ENCODE results near the gene ST3GAL4. TPM values are rescaled to one million over a fixed set of nuclear protein-coding genes. Genes with fewer than 3 reads are reported as not detected.

ST3GAL4 gene
- total and polyA plus RNA-seq, 10 of the 15 experiments (the other 5 are each of a cell fraction or from before 2014, with no cell fraction given): 3.8 to 8.1 (median 6.5) TPM; not detected in 2

GRCh38 chr11:126438272-126438671 is 82.8 kb downstream of the ST3GAL4 start:
- no peak overlapping the region for H3K27ac ChIP-seq (ENCODE audit: control insufficient read depth, insufficient read depth)
- no peak overlapping the region for H3K4me3 ChIP-seq
- DNase-seq (ENCODE audit: low read depth, low spot score) (no peak), ATAC-seq (no peak), FAIRE-seq (no peak)
- no peaks in the 10 kb centered on the region; the same call in 1 of the 2 replicates for H4K20me1 ChIP-seq (ENCODE audit: control insufficient read depth, insufficient read depth)
- no peaks in the 10 kb centered on the region for H3K36me3 ChIP-seq (ENCODE audit: control insufficient read depth in 2 of 2, insufficient read depth in 2 of 2, low read length in 1 of 2)
- in situ Hi-C loops (cut with MboI) (no loop called here), intact Hi-C loops (cut with micrococcal nuclease; ENCODE audit: unreplicated experiment) (no loop called here)
- no peak overlapping the region for H3K9ac ChIP-seq (ENCODE audit: control insufficient read depth, insufficient read depth, low read length)
- H3K79me2 ChIP-seq (ENCODE audit: control insufficient read depth, insufficient read depth, low read length): no peaks in the 10 kb centered on the region
- BruUV-seq (replicated peaks): no TSS peak
- 43% methylated on average over 9 of the region's 9 CpGs for WGBS (ENCODE audit: insufficient coverage, insufficient replicate concordance, low lambda C conversion rate, missing lambda C conversion rate)
- RAD21 ChIA-PET (ENCODE audit: unreplicated experiment): interaction anchor here (0.7 kb wide), 1 partner anchor 128 kb away, joined by 3 read pairs; no protein-coding TSS in a partner anchor
- H2AFZ ChIP-seq (ENCODE audit: control insufficient read depth, low read depth, low read length): no peak overlapping the region
- CTCF ChIA-PET: interaction anchor here (1.3 to 6.5 kb wide), 3 partner anchors 11 to 127 kb away, joined by 3 to 125 read pairs (median 35); no protein-coding TSS in a partner anchor
- H3K4me1 ChIP-seq (ENCODE audit: control insufficient read depth, insufficient read depth, low read length): no peaks in the 10 kb centered on the region
- H3K9me3 ChIP-seq (replicated peaks; ENCODE audit: control insufficient read depth, insufficient read depth, low read length): no peaks in the 10 kb centered on the region
- SMC1A ChIA-PET (ENCODE audit: uncharacterized antibody, unreplicated experiment): interaction anchor here (7.9 kb wide), 1 partner anchor 44 kb away, joined by 79 read pairs; no protein-coding TSS in a partner anchor
- H3K27me3 ChIP-seq (replicated peaks in 1 of 2; ENCODE audit: control insufficient read depth in 2 of 2, insufficient read depth in 2 of 2, low read length in 1 of 2): no peaks in the 10 kb centered on the region; a peak in 2 of 4 replicates
- no peak overlapping the region for H3K4me2 ChIP-seq (ENCODE audit: control insufficient read depth, insufficient read depth)
- POLR2A ChIA-PET: no interaction called here
- TF ChIP-seq CEBPZ (IDR thresholded peaks at IDR 0.05; ENCODE audit: low read depth, low read length) (no peak), EGR1 (IDR thresholded peaks at IDR 0.05; ENCODE audit: borderline replicate concordance in 1 of 2, low read depth in 2 of 2, low read length in 2 of 2) (no peak)

GRCh38 chr11:126438691-126439090 is 83.2 kb downstream of the ST3GAL4 start:
- 12% methylated on average over 5 of the region's 5 CpGs for WGBS (ENCODE audit: insufficient coverage, insufficient replicate concordance, low lambda C conversion rate, missing lambda C conversion rate)
- Histone ChIP-seq H3K4me3 (no peak overlapping the region), H3K9ac (ENCODE audit: control insufficient read depth, insufficient read depth, low read length) (no peak overlapping the region), H3K9me3 (replicated peaks; ENCODE audit: control insufficient read depth, insufficient read depth, low read length) (no peaks in the 10 kb centered on the region), H3K27me3 (replicated peaks in 1 of 2; ENCODE audit: control insufficient read depth in 2 of 2, insufficient read depth in 2 of 2, low read length in 1 of 2) (no peaks in the 10 kb centered on the region; a peak in 2 of 4 replicates), H3K4me2 (ENCODE audit: control insufficient read depth, insufficient read depth) (no peak overlapping the region), H3K27ac (ENCODE audit: control insufficient read depth, insufficient read depth) (no peak overlapping the region), H3K36me3 (ENCODE audit: control insufficient read depth in 2 of 2, insufficient read depth in 2 of 2, low read length in 1 of 2) (no peaks in the 10 kb centered on the region), H4K20me1 (ENCODE audit: control insufficient read depth, insufficient read depth) (no peaks in the 10 kb centered on the region; the same call in 1 of the 2 replicates), H3K4me1 (ENCODE audit: control insufficient read depth, insufficient read depth, low read length) (no peaks in the 10 kb centered on the region), H2AFZ (ENCODE audit: control insufficient read depth, low read depth, low read length) (no peak overlapping the region), H3K79me2 (ENCODE audit: control insufficient read depth, insufficient read depth, low read length) (no peaks in the 10 kb centered on the region)
- ChIA-PET SMC1A (ENCODE audit: uncharacterized antibody, unreplicated experiment) (interaction anchor here (1.0 to 7.9 kb wide), 3 partner anchors 44 to 127 kb away, joined by 3 to 79 read pairs (median 4); no protein-coding TSS in a partner anchor), RAD21 (ENCODE audit: unreplicated experiment) (no interaction called here), CTCF (interaction anchor here (1.0 to 6.5 kb wide), 5 partner anchors 11 to 130 kb away, joined by 3 to 125 read pairs (median 3); no protein-coding TSS in a partner anchor), POLR2A (no interaction called here)
- FAIRE-seq (no peak), ATAC-seq (0 out of 3 replicates have a peak, but pooled peaks have one; percentile 19), DNase-seq (ENCODE audit: low read depth, low spot score) (no peak)
- in situ Hi-C loops (cut with MboI) (no loop called here), intact Hi-C loops (cut with micrococcal nuclease; ENCODE audit: unreplicated experiment) (no loop called here)
- no TSS peak for BruUV-seq (replicated peaks)
- TF ChIP-seq E4F1 (IDR thresholded peaks at IDR 0.05; ENCODE audit: borderline replicate concordance, partially characterized antibody): no peak
- TF ChIP-seq BHLHE40 (IDR thresholded peaks at IDR 0.05; ENCODE audit: borderline replicate concordance in 1 of 2, low read depth in 2 of 2, low read length in 1 of 2): peak in 1 of 2 experiments; percentile 52; a peak in 1 of 4 replicates
- TF ChIP-seq ATF7 (IDR thresholded peaks at IDR 0.05; ENCODE audit: low read depth): 0 out of 2 replicates have a peak, but pooled peaks have one; percentile 16

Measured in GM12878 (cell line).